ENCODE measurements around the gene TM7SF2. TPM values are rescaled to one million over a fixed set of nuclear protein-coding genes. Genes with fewer than 3 reads are reported as not detected.

Gene TM7SF2
- total and polyA plus RNA-seq, 2 of the 8 experiments (the other 6 are each of a cell fraction or from before 2014, with no cell fraction given) = 40.1 to 96.0 TPM

DNA sequence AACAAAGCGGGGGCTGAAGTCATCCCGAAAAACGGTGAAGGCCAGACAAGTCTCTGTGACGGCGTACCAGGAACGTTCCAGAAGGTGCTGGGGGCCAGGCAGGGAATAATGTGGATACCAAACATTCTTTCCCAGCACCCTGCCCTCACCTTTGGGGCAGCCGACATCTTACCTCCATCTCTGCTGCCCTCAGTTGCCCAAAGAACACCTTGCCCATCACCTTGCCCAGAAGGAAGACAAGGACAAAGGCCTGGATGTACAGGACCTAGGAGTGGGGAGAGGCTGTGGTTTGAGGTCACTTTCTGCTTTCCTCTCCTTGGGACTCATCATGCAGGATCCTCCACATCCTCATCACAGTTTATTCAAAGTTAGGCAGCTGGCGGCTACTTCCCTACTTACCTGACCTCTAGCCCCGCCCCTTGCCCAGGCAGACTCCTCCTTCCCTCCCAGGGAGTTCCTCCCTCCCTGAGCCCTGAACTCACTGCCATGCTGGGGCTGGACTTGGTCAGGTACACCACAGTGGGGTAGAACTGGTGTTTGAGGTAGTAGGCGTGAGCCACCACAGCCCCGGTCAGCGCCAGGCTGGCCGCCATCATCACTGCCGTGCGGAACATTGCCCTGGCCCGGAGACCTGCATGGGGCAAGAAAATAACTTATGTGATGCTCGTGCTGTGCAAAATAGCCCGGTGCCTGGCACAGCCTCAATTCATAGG is 21.5 kb downstream of the TM7SF2 start:
- no peak overlapping the region for H3K4ac ChIP-seq (replicated peaks; ENCODE audit: insufficient read length, low read depth, low read length)
- no peaks in the 10 kb centered on the region for H3K27me3 ChIP-seq (replicated peaks in 1 of 4; ENCODE audit: control insufficient read depth in 3 of 4, extremely low read depth in 1 of 4, insufficient read depth in 3 of 4, low read length in 3 of 4)
- peak in 1 of 2 experiments; percentile 75 for DNase-seq (ENCODE audit: low read depth in 1 of 2, low spot score in 2 of 2)
- peak overlapping the region; percentile 100; the same call in 1 of the 2 replicates for H2BK5ac ChIP-seq (ENCODE audit: low read depth, low read length)
- peaks cover 3% of the 10 kb centered on the region; the same call in 1 of the 2 replicates for H3K79me1 ChIP-seq (ENCODE audit: low read depth, low read length)
- ChIA-PET POLR2A (ENCODE audit: partially characterized antibody) (interaction anchor here (1.0 to 15.8 kb wide), 4 partner anchors 17 to 197 kb away, joined by 3 to 305 read pairs (median 12); partner anchors contain the start of genes FAU, GPHA2, MRPL49 and SPDYC), CTCF (ENCODE audit: partially characterized antibody) (interaction anchor here (0.9 to 2.9 kb wide), 3 partner anchors 22 to 183 kb away, joined by 3 to 13 read pairs (median 3); partner anchors contain the start of gene TM7SF2)
- no peak overlapping the region for H2BK20ac ChIP-seq (ENCODE audit: low read length)
- peak overlapping the region; percentile 10; the same call in 1 of the 2 replicates for H3K27ac ChIP-seq (ENCODE audit: low read depth, low read length)
- H4K8ac ChIP-seq (ENCODE audit: extremely low read depth, insufficient read depth, low read length) = no peak overlapping the region
- peaks cover 0 to 15% of the 10 kb centered on the region in 2 experiments; a peak in 1 of 4 replicates for H3K79me2 ChIP-seq (ENCODE audit: control insufficient read depth in 1 of 2, insufficient read depth in 2 of 2, low read length in 2 of 2)
- FAIRE-seq = no peak
- H2BK120ac ChIP-seq (replicated peaks; ENCODE audit: low read depth, low read length) = no peak overlapping the region
- H3K18ac ChIP-seq (ENCODE audit: extremely low read depth, low read length) = no peak overlapping the region
- no peak overlapping the region for H2AK5ac ChIP-seq (ENCODE audit: low read depth, low read length)
- peaks cover 0 to 13% (median 7%) of the 10 kb centered on the region in 4 experiments; a peak in 6 of 7 replicates for H3K4me1 ChIP-seq (replicated peaks in 1 of 4; ENCODE audit: control insufficient read depth in 3 of 4, insufficient read depth in 4 of 4, low read length in 3 of 4)
- H3K36me3 ChIP-seq (ENCODE audit: control insufficient read depth in 2 of 4, insufficient read depth in 4 of 4, low read length in 3 of 4) = peaks cover 11 to 30% (median 28%) of the 10 kb centered on the region in 4 experiments; a peak in 7 of 8 replicates
- no peak overlapping the region for H3K23ac ChIP-seq (ENCODE audit: insufficient read length)
- no peak overlapping the region for H4K91ac ChIP-seq (replicated peaks; ENCODE audit: insufficient read length, low read length)
- peak overlapping the region; percentile 84 to 94 (median 88) for H3K4me3 ChIP-seq (ENCODE audit: extremely low read depth in 1 of 4, insufficient read depth in 2 of 4, low read depth in 3 of 4, low read length in 4 of 4)
- H3K56ac ChIP-seq (replicated peaks; ENCODE audit: insufficient read length, low read depth, low read length) = no peak overlapping the region
- H4K5ac ChIP-seq (ENCODE audit: insufficient read length, low read depth, low read length) = no peak overlapping the region
- H2AFZ ChIP-seq (ENCODE audit: low read length) = no peak overlapping the region
- H3K14ac ChIP-seq (ENCODE audit: insufficient read length) = no peak overlapping the region
- H4K20me1 ChIP-seq (replicated peaks in 1 of 2; ENCODE audit: control insufficient read depth in 1 of 2, insufficient read depth in 2 of 2, low read length in 2 of 2) = peaks cover 0 to 14% of the 10 kb centered on the region in 2 experiments
- H3K23me2 ChIP-seq (ENCODE audit: low read depth, low read length) = peaks cover 14% of the 10 kb centered on the region
- no peak overlapping the region; the same call in 1 of the 2 replicates for H2BK15ac ChIP-seq (ENCODE audit: low read length)
- no peaks in the 10 kb centered on the region for H3K9me3 ChIP-seq (ENCODE audit: insufficient read depth in 2 of 2, low read depth in 1 of 2, low read length in 1 of 2)
- peak overlapping the region; percentile 77 to 91 for H3K4me2 ChIP-seq (ENCODE audit: insufficient read depth in 1 of 2, low read depth in 2 of 2, low read length in 2 of 2)
- TF ChIP-seq SIN3A (conservative IDR thresholded peaks at IDR 0.05 in 1 of 2, IDR thresholded peaks at IDR 0.05 in 1 of 2; ENCODE audit: low read depth in 1 of 2, low read length in 2 of 2) (0 out of 4 replicates have a peak, but pooled peaks of 1 of the 2 experiments have one; percentile 32), RFX5 (IDR thresholded peaks at IDR 0.05; ENCODE audit: borderline replicate concordance, low read depth, low read length) (no peak), SP4 (IDR thresholded peaks at IDR 0.05; ENCODE audit: low read length) (0 out of 2 replicates have a peak, but pooled peaks have one; percentile 36)
- H3K9ac ChIP-seq (replicated peaks in 1 of 4; ENCODE audit: extremely low read depth in 1 of 4, low read depth in 3 of 4, low read length in 3 of 4) = peak overlapping the region in 3 of 4 experiments; percentile 10 to 98 (median 44); a peak in 3 of 7 replicates
- peak overlapping the region; percentile 23; the same call in 1 of the 2 replicates for H2BK12ac ChIP-seq (ENCODE audit: low read depth, low read length)
- WGBS, 2 experiments (ENCODE audit: extremely low coverage in 1 of 2, insufficient coverage in 1 of 2, insufficient read length in 1 of 2, insufficient replicate concordance in 2 of 2, low coverage in 1 of 2, low lambda C conversion rate in 2 of 2, missing lambda C conversion rate in 1 of 2) = 61% methylated on average over 18 of the region's 18 CpGs; no CpG with 5 or more reads in 1 of the 2 experiments
